K562 (cell line): ENCODE data around the gene CRAMP1. TPM values are rescaled to one million over a fixed set of nuclear protein-coding genes. Genes with fewer than 3 reads are reported as not detected.

Source experiments
- ATAC-seq: fragments of 200-7000 bp; cut with Tn5 transposase; 3 replicates; pipeline ENCODE4 v1.9.1; 2020; ENCODE audit warnings: moderate library complexity
- BruUV-seq: library from RNA; stranded (reverse); fragments of 400-500 nt; replicated peaks from 2 replicates; lab custom pipeline; 2021; lab: Mats Ljungman, UMichigan
- CTCF ChIA-PET: fragments of 300-600 bp; formaldehyde crosslinking; extraction: SDS; loops from one replicate; lab custom pipeline; 2021; ENCODE audit warnings: low intra/inter-chr PET ratio; lab: Yijun Ruan, JAX
- POLR2A ChIA-PET: fragments of 300-600, 350-650 bp; sonication (Branson Sonifier 250); formaldehyde crosslinking; extraction: SDS; loops from one replicate; lab custom pipeline; 2021; ENCODE audit warnings: antibody characterized with exemption, inconsistent platforms; lab: Yijun Ruan, JAX
- DNase-seq, 4 experiments: peaks; one replicate each; pipeline versions ENCODE4 v3.0.0 to v3.0.0-alpha.2; 2011 to 2018; ENCODE audit warnings: low spot score in 3 of 4, mixed read lengths in 3 of 4; ENCODE audit errors: extremely low read depth in 1 of 4
- FAIRE-seq: peaks from 2 replicates; lab custom pipeline; 2011; peaks lifted over from hg19 to GRCh38; lab: Jason Lieb, UNC
- H2AFZ ChIP-seq: 2 replicates; pipeline ENCODE4 v1.6.0; 2011; ENCODE audit warnings: low read depth, low read length, control low read depth, inconsistent platforms
- H3K27ac ChIP-seq: fragments of 200-600 bp; 3 replicates; pipeline ENCODE4 v1.8.0; 2011; ENCODE audit warnings: low read depth, mild to moderate bottlenecking, control low read depth, inconsistent platforms, low read length, moderate library complexity, mixed read lengths; ENCODE audit errors: extremely low read depth
- H3K27me3 ChIP-seq, 2 experiments: fragments of 300-600 bp in 1 of 2; 2 replicates in 1 of 2; 3 replicates in 1 of 2; pipeline versions ENCODE4 v1.6.0 to v1.8.0; 2011; ENCODE audit warnings: inconsistent platforms in 2 of 2, low read length in 2 of 2, mild to moderate bottlenecking in 1 of 2, mixed read lengths in 1 of 2, moderate library complexity in 1 of 2; ENCODE audit not compliant: control insufficient read depth in 2 of 2, insufficient read depth in 2 of 2
- H3K36me3 ChIP-seq: fragments of 300-600 bp; 3 replicates; pipeline ENCODE4 v1.8.0; 2011; ENCODE audit warnings: mild to moderate bottlenecking, low read length, inconsistent platforms; ENCODE audit not compliant: control insufficient read depth, insufficient read depth
- H3K4me1 ChIP-seq, 2 experiments: fragments of 200-600 bp in 1 of 2; replicated peaks in 1 of 2; 2 replicates in 1 of 2; 3 replicates in 1 of 2; pipeline versions ENCODE4 v1.5.1 to v1.8.0; 2011; ENCODE audit warnings: inconsistent platforms in 2 of 2, low read length in 2 of 2, mild to moderate bottlenecking in 1 of 2, mixed read lengths in 1 of 2, moderate library complexity in 1 of 2; ENCODE audit not compliant: control insufficient read depth in 2 of 2, insufficient read depth in 2 of 2
- H3K4me2 ChIP-seq: 2 replicates; pipeline ENCODE4 v1.6.1; 2011; ENCODE audit warnings: low read length, control low read depth, inconsistent platforms, mixed read lengths; ENCODE audit not compliant: insufficient read depth
- H3K4me3 ChIP-seq: fragments of 200-600 bp; sonication (generic), shearing (Covaris generic); 2 replicates; pipeline ENCODE4 v1.5.1; 2016; ENCODE audit warnings: control low read depth, inconsistent platforms
- H3K79me2 ChIP-seq: fragments of 200-600 bp; 3 replicates; pipeline ENCODE4 v1.8.0; 2011; ENCODE audit warnings: low read length, inconsistent platforms; ENCODE audit not compliant: control insufficient read depth, insufficient read depth
- H3K9ac ChIP-seq, 2 experiments: 2 replicates each; pipeline versions ENCODE4 v1.6.0 to v1.6.1; 2011; ENCODE audit warnings: low read depth in 2 of 2, low read length in 2 of 2, control low read depth in 1 of 2, inconsistent platforms in 1 of 2, mild to moderate bottlenecking in 1 of 2, mixed read lengths in 1 of 2; ENCODE audit not compliant: insufficient read depth in 1 of 2
- H3K9me1 ChIP-seq: one replicate; pipeline ENCODE4 v1.6.0; 2011; ENCODE audit warnings: inconsistent platforms, mild to moderate bottlenecking, low read length, moderate library complexity; ENCODE audit not compliant: control insufficient read depth, insufficient read depth
- H3K9me3 ChIP-seq: replicated peaks from 2 replicates; pipeline ENCODE4 v1.5.1; 2011; ENCODE audit warnings: low read depth, low read length, inconsistent platforms; ENCODE audit not compliant: control insufficient read depth, insufficient read depth
- H4K20me1 ChIP-seq: replicated peaks from 2 replicates; pipeline ENCODE4 v1.6.1; 2011; ENCODE audit warnings: low read length, inconsistent platforms, mixed read lengths; ENCODE audit not compliant: control insufficient read depth, insufficient read depth
- MECOM ChIP-seq: fragments of 250-450 bp; sonication (Bioruptor Pico); IDR thresholded peaks from 2 replicates; pipeline ENCODE4 v1.8.0; 2022; ENCODE audit warnings: inconsistent platforms
- NCOR1 ChIP-seq: fragments of 450-650 bp; IDR thresholded peaks from 2 replicates; pipeline ENCODE4 v1.6.1; 2016; ENCODE audit warnings: mild to moderate bottlenecking, moderate library complexity
- RNF2 ChIP-seq: sonication (generic); IDR thresholded peaks from 2 replicates; pipeline ENCODE4 v1.6.1; 2016
- SMARCC2 ChIP-seq: fragments of 450-650 bp; IDR thresholded peaks from 2 replicates; pipeline ENCODE4 v1.6.1; 2017; ENCODE audit warnings: antibody characterized with exemption, moderate library complexity, mild to moderate bottlenecking, low read depth
- ZNF146 ChIP-seq: IDR thresholded peaks from one replicate; pipeline ENCODE4 v1.6.1; 2018; ENCODE audit warnings: missing compliant biosample characterization; ENCODE audit not compliant: unreplicated experiment
- ZNF436 ChIP-seq: fragments of 250-450, 450-650 bp; sonication (Bioruptor Pico); formaldehyde crosslinking; IDR thresholded peaks from 2 replicates; pipeline ENCODE4 v1.7.0; 2020; ENCODE audit warnings: mild to moderate bottlenecking
- ZNF511 ChIP-seq: sonication (generic); formaldehyde crosslinking; IDR thresholded peaks from 2 replicates; pipeline ENCODE4 v1.8.0; 2022; ENCODE audit warnings: mild to moderate bottlenecking, missing genetic modification reagents
- ZNF589 ChIP-seq: fragments of 200-800 bp; sonication (Bioruptor generic); IDR thresholded peaks from 2 replicates; pipeline ENCODE4 v1.6.1; 2016; ENCODE audit warnings: low read depth, missing genetic modification characterization, missing compliant biosample characterization
- ZNF766 ChIP-seq: fragments of 200-800 bp; sonication (Bioruptor generic); conservative IDR thresholded peaks from 2 replicates; pipeline ENCODE4 v1.6.1; 2016; ENCODE audit warnings: missing genetic modification characterization, missing compliant biosample characterization
- WGBS: fragments of 100-300 bp; shearing (Covaris generic); methylation state at CpG from one replicate; pipeline ENCODE4 v1.1.6; 2016; ENCODE audit warnings: low coverage, mixed read lengths; ENCODE audit not compliant: insufficient coverage; ENCODE audit errors: missing lambda C conversion rate; 5-methylcytosine and 5-hydroxymethylcytosine counted together
- in situ Hi-C: fragments of 300-500 bp; cut with MboI; formaldehyde crosslinking; loops from 4 replicates; pipeline ENCODE4 v1.15.0; 2018; ENCODE audit warnings: inconsistent platforms, mixed read lengths
- intact Hi-C: fragments of 100-400 bp; cut with micrococcal nuclease; formaldehyde crosslinking; loops from 2 replicates; pipeline ENCODE4 v1.14.2; 2022
- polyA plus RNA-seq, 8 experiments: library from polyadenylated mRNA; depleted of rRNA in 4 of 8; stranded (reverse) in 5 of 8; unstranded in 3 of 8; fragments of >200 nt; fragmentation: Nextera tagmentation in 2 of 8; fragmentation: Illumina TruSeq in 1 of 8; extraction: Ambion mirVana in 2 of 8; extraction: Trizol in 1 of 8; gene quantifications; 2 replicates each; pipeline versions ENCODE4 v1.2.1 to v1.2.3, GENCODE V29; 2011 to 2014; ENCODE audit warnings: inconsistent platforms in 1 of 8, missing spikeins in 1 of 8
- total RNA-seq, 7 experiments: library from RNA; depleted of rRNA in 6 of 7; stranded (reverse); fragments of >200 nt in 6 of 7; fragmentation: Illumina TruSeq in 2 of 7; extraction: Trizol in 2 of 7; gene quantifications; 2 replicates each; pipeline versions ENCODE4 v1.2.1 to v1.2.3, GENCODE V29; 2011 to 2021; ENCODE audit warnings: low replicate concordance in 1 of 7
- TF ChIP-seq, protein P1 (sequence below): fragments of 450-650 bp; formaldehyde crosslinking; IDR thresholded peaks from 2 replicates; pipeline ENCODE4 v1.4.0; 2022; ENCODE audit warnings: mild to moderate bottlenecking, moderate library complexity

Gene CRAMP1
- total and polyA plus RNA-seq, 9 of the 15 experiments (the other 6 are each of a cell fraction or from before 2014, with no cell fraction given) = 0.52 to 20.8 (median 7.5) TPM

GRCh38 chr16:1696863-1697262 lies 84.7 kb downstream of the CRAMP1 start (continued):
- TF ChIP-seq ZNF436 (CRISPR knock-in tag) = no peak
- TF ChIP-seq ZNF146 (CRISPR knock-in tag) = peak; percentile 50

DNA sequence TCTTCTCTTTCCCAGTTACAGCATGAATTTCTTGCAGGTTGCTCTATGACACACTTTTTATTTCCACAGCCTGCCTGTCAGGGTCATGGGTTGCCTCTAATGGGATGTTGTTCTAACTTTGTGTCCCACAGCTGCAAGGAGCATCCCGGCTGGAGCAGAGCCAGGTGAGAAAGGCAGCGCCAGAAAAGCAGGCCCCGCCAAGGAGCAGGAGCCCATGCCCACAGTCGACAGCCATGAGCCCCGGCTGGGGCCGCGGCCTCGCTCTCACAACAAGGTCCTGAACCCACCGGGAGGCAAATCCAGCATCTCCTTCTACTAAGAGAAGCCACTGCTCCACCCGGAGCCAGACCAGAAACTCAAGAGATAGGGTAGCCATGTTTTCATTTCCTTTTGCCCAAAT lies 86.5 kb downstream of the CRAMP1 start:
- H4K20me1 ChIP-seq = no peaks in the 10 kb centered on the region; the same call in 1 of the 2 replicates
- BruUV-seq = no TSS peak
- no peak overlapping the region for H3K4me3 ChIP-seq
- no peaks in the 10 kb centered on the region for H3K9me3 ChIP-seq
- DNase-seq = no peak
- ChIA-PET POLR2A (no interaction called here), CTCF (no interaction called here)
- no peak overlapping the region for H3K9ac ChIP-seq
- no peak overlapping the region for H2AFZ ChIP-seq
- no peak overlapping the region for H3K4me2 ChIP-seq
- in situ Hi-C loops = no loop called here
- 94% methylated on average over 10 of the region's 10 CpGs for WGBS
- no peak for FAIRE-seq
- no peak for ATAC-seq
- no peaks in the 10 kb centered on the region; a peak in 1 of 5 replicates for H3K4me1 ChIP-seq
- H3K27ac ChIP-seq = no peak overlapping the region
- no peaks in the 10 kb centered on the region for H3K27me3 ChIP-seq
- TF ChIP-seq ZNF589 = no peak
- no peak for TF ChIP-seq SMARCC2
- no peak for TF ChIP-seq NCOR1
- no peak for TF ChIP-seq ZNF766 (CRISPR knock-in tag)
- TF ChIP-seq ZNF511 (CRISPR knock-in tag) = no peak
- TF ChIP-seq, protein P1, sequence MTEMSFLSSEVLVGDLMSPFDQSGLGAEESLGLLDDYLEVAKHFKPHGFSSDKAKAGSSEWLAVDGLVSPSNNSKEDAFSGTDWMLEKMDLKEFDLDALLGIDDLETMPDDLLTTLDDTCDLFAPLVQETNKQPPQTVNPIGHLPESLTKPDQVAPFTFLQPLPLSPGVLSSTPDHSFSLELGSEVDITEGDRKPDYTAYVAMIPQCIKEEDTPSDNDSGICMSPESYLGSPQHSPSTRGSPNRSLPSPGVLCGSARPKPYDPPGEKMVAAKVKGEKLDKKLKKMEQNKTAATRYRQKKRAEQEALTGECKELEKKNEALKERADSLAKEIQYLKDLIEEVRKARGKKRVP (CRISPR knock-in tag) = no peak
- no peak for TF ChIP-seq MECOM (CRISPR knock-in tag)
- no peak for TF ChIP-seq RNF2
- intact Hi-C loops = no loop called here
- H3K9me1 ChIP-seq = no peaks in the 10 kb centered on the region
- H3K36me3 ChIP-seq = peaks cover 93% of the 10 kb centered on the region
- H3K79me2 ChIP-seq = peaks cover 10% of the 10 kb centered on the region; the same call in 2 of the 3 replicates
